ENCODE measurements around the gene CD247.

Gene CD247

GRCh38 chr1:167474191-167474641 lies 44.1 kb downstream of the CD247 start:
- TF ChIP-seq SUZ12 (IDR thresholded peaks at IDR 0.05; ENCODE audit: extremely low read depth, insufficient read depth, insufficient read length) = no peak
- TF ChIP-seq YY1 (IDR thresholded peaks at IDR 0.05; ENCODE audit: insufficient read depth, insufficient read length) = no peak
- TF ChIP-seq ZNF274 (IDR thresholded peaks at IDR 0.05; ENCODE audit: low read depth, low read length) = no peak

GRCh38 chr1:167473761-167474160 lies 44.6 kb downstream of the CD247 start:
- Histone ChIP-seq H3K9ac (ENCODE audit: insufficient read length, low read depth) (no peak overlapping the region), H3K36me3 (ENCODE audit: insufficient read depth, insufficient read length, low read length) (no peaks in the 10 kb centered on the region), H3K4me1 (ENCODE audit: insufficient read depth, insufficient read length) (peaks cover 13% of the 10 kb centered on the region), H3K27me3 (ENCODE audit: insufficient read depth, insufficient read length) (no peaks in the 10 kb centered on the region), H3K9me3 (ENCODE audit: insufficient read depth, low read length) (peaks cover 4% of the 10 kb centered on the region; the same call in 1 of the 2 replicates), H3K4me3 (ENCODE audit: insufficient read length, low read depth) (no peak overlapping the region)
- no peak for DNase-seq (ENCODE audit: low read depth, low spot score)
- no peak for TF ChIP-seq ZNF274 (IDR thresholded peaks at IDR 0.05; ENCODE audit: low read depth, low read length)
- TF ChIP-seq SUZ12 (IDR thresholded peaks at IDR 0.05; ENCODE audit: extremely low read depth, insufficient read depth, insufficient read length) = no peak
- no peak for TF ChIP-seq YY1 (IDR thresholded peaks at IDR 0.05; ENCODE audit: insufficient read depth, insufficient read length)

More at GRCh38 chr1:167474191-167474641, 44.1 kb downstream of the CD247 start:
- no peaks in the 10 kb centered on the region for H3K36me3 ChIP-seq (ENCODE audit: insufficient read depth, insufficient read length, low read length)
- H3K9ac ChIP-seq (ENCODE audit: insufficient read length, low read depth) = peak overlapping the region; percentile 24
- no peaks in the 10 kb centered on the region for H3K27me3 ChIP-seq (ENCODE audit: insufficient read depth, insufficient read length)
- DNase-seq (ENCODE audit: low read depth, low spot score) = no peak
- peaks cover 4% of the 10 kb centered on the region; the same call in 1 of the 2 replicates for H3K9me3 ChIP-seq (ENCODE audit: insufficient read depth, low read length)
- H3K4me1 ChIP-seq (ENCODE audit: insufficient read depth, insufficient read length) = peaks cover 13% of the 10 kb centered on the region
- no peak overlapping the region for H3K4me3 ChIP-seq (ENCODE audit: insufficient read length, low read depth)

GRCh38 chr1:167472752-167473521 lies 45.4 kb downstream of the CD247 start:
- Histone ChIP-seq H3K9me3 (ENCODE audit: insufficient read depth, low read length) (peaks cover 4% of the 10 kb centered on the region; the same call in 1 of the 2 replicates), H3K36me3 (ENCODE audit: insufficient read depth, insufficient read length, low read length) (no peaks in the 10 kb centered on the region), H3K4me3 (ENCODE audit: insufficient read length, low read depth) (no peak overlapping the region), H3K27me3 (ENCODE audit: insufficient read depth, insufficient read length) (no peaks in the 10 kb centered on the region), H3K4me1 (ENCODE audit: insufficient read depth, insufficient read length) (peaks cover 13% of the 10 kb centered on the region), H3K9ac (ENCODE audit: insufficient read length, low read depth) (no peak overlapping the region)
- DNase-seq (ENCODE audit: low read depth, low spot score) = no peak
- TF ChIP-seq ZNF274 (IDR thresholded peaks at IDR 0.05; ENCODE audit: low read depth, low read length) = no peak

GRCh38 chr1:167471568-167471967 lies 46.8 kb downstream of the CD247 start:
- no peak for TF ChIP-seq YY1 (IDR thresholded peaks at IDR 0.05; ENCODE audit: insufficient read depth, insufficient read length)
- TF ChIP-seq ZNF274 (IDR thresholded peaks at IDR 0.05; ENCODE audit: low read depth, low read length) = no peak
- no peak for TF ChIP-seq SUZ12 (IDR thresholded peaks at IDR 0.05; ENCODE audit: extremely low read depth, insufficient read depth, insufficient read length)
- no peak for DNase-seq (ENCODE audit: low read depth, low spot score)

GRCh38 chr1:167469280-167469965 lies 48.9 kb downstream of the CD247 start:
- Histone ChIP-seq H3K9ac (ENCODE audit: insufficient read length, low read depth) (no peak overlapping the region), H3K4me1 (ENCODE audit: insufficient read depth, insufficient read length) (peaks cover 13% of the 10 kb centered on the region), H3K27me3 (ENCODE audit: insufficient read depth, insufficient read length) (no peaks in the 10 kb centered on the region), H3K9me3 (ENCODE audit: insufficient read depth, low read length) (no peaks in the 10 kb centered on the region), H3K4me3 (ENCODE audit: insufficient read length, low read depth) (no peak overlapping the region), H3K36me3 (ENCODE audit: insufficient read depth, insufficient read length, low read length) (no peaks in the 10 kb centered on the region)
- TF ChIP-seq YY1 (IDR thresholded peaks at IDR 0.05; ENCODE audit: insufficient read depth, insufficient read length) (no peak), ZNF274 (IDR thresholded peaks at IDR 0.05; ENCODE audit: low read depth, low read length) (no peak), SUZ12 (IDR thresholded peaks at IDR 0.05; ENCODE audit: extremely low read depth, insufficient read depth, insufficient read length) (no peak)
- DNase-seq (ENCODE audit: low read depth, low spot score) = no peak

More at GRCh38 chr1:167471568-167471967, 46.8 kb downstream of the CD247 start:
- no peak overlapping the region for H3K4me3 ChIP-seq (ENCODE audit: insufficient read length, low read depth)
- H3K9ac ChIP-seq (ENCODE audit: insufficient read length, low read depth) = no peak overlapping the region
- H3K36me3 ChIP-seq (ENCODE audit: insufficient read depth, insufficient read length, low read length) = no peaks in the 10 kb centered on the region
- no peaks in the 10 kb centered on the region for H3K27me3 ChIP-seq (ENCODE audit: insufficient read depth, insufficient read length)
- H3K4me1 ChIP-seq (ENCODE audit: insufficient read depth, insufficient read length) = peaks cover 13% of the 10 kb centered on the region
- peaks cover 4% of the 10 kb centered on the region; the same call in 1 of the 2 replicates for H3K9me3 ChIP-seq (ENCODE audit: insufficient read depth, low read length)

- no peak overlapping the region for H3K4me3 ChIP-seq (ENCODE audit: insufficient read length, low read depth)
- no peaks in the 10 kb centered on the region for H3K9me3 ChIP-seq (ENCODE audit: insufficient read depth, low read length)
- no peaks in the 10 kb centered on the region for H3K27me3 ChIP-seq (ENCODE audit: insufficient read depth, insufficient read length)
- DNase-seq (ENCODE audit: low read depth, low spot score) = no peak
- TF ChIP-seq SUZ12 (IDR thresholded peaks at IDR 0.05; ENCODE audit: extremely low read depth, insufficient read depth, insufficient read length) (no peak), ZNF274 (IDR thresholded peaks at IDR 0.05; ENCODE audit: low read depth, low read length) (no peak), YY1 (IDR thresholded peaks at IDR 0.05; ENCODE audit: insufficient read depth, insufficient read length) (no peak)
- H3K36me3 ChIP-seq (ENCODE audit: insufficient read depth, insufficient read length, low read length) = no peaks in the 10 kb centered on the region
- H3K9ac ChIP-seq (ENCODE audit: insufficient read length, low read depth) = peak overlapping the region; percentile 26
- peaks cover 6% of the 10 kb centered on the region for H3K4me1 ChIP-seq (ENCODE audit: insufficient read depth, insufficient read length)
Observed at GRCh38 chr1:167467752-167468151, 50.6 kb downstream of the CD247 start.

- H3K4me3 ChIP-seq (ENCODE audit: insufficient read length, low read depth) = no peak overlapping the region
- TF ChIP-seq ZNF274 (IDR thresholded peaks at IDR 0.05; ENCODE audit: low read depth, low read length) (no peak), YY1 (IDR thresholded peaks at IDR 0.05; ENCODE audit: insufficient read depth, insufficient read length) (no peak), SUZ12 (IDR thresholded peaks at IDR 0.05; ENCODE audit: extremely low read depth, insufficient read depth, insufficient read length) (no peak)
- no peaks in the 10 kb centered on the region for H3K9me3 ChIP-seq (ENCODE audit: insufficient read depth, low read length)
- H3K27me3 ChIP-seq (ENCODE audit: insufficient read depth, insufficient read length) = no peaks in the 10 kb centered on the region
- peaks cover 4% of the 10 kb centered on the region for H3K4me1 ChIP-seq (ENCODE audit: insufficient read depth, insufficient read length)
- H3K9ac ChIP-seq (ENCODE audit: insufficient read length, low read depth) = peak overlapping the region; percentile 26
- peak; percentile 79 for DNase-seq (ENCODE audit: low read depth, low spot score)
- no peaks in the 10 kb centered on the region for H3K36me3 ChIP-seq (ENCODE audit: insufficient read depth, insufficient read length, low read length)
Observed at GRCh38 chr1:167467126-167467710, 51.1 kb downstream of the CD247 start.
